DMS53 (cell line): Measurements from ENCODE around the gene PRODH.
"Not testable (repeated sequence)": the region's sequence is repeated elsewhere in the genome, so short reads cannot be mapped to it uniquely, and the experiment has no call there.

Experiments
- DNase-seq: peaks from one replicate; lab custom pipeline; 2025; lab: John Stamatoyannopoulos, UW

PRODH gene

GRCh38 chr22:18967391-18968010 is 31.4 kb upstream of the PRODH start:
- peak; percentile 72 for DNase-seq

DNA sequence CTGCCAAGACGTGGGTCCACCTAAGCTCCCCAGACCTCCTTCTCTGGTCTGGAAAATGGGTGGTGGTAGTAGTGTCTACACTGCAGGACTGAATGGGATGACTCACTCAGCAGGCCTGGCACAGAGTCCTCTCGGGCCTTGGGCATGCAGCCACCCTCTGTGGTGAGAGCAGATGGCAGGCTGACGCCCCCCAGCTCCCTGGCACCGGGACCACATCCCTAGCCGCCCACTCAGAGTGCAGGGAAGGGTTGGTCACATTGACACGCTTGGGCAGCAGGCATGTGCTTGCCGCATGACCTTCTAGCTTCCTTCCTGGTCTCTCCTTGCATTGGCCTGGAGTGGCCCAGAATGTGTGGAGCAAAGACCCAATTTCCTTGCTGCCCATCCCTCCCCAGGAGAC is 30.7 kb upstream of the PRODH start:
- no peak for DNase-seq

GRCh38 chr22:18965526-18966421 is 29.7 kb upstream of the PRODH start:
- no peak for DNase-seq

DNA sequence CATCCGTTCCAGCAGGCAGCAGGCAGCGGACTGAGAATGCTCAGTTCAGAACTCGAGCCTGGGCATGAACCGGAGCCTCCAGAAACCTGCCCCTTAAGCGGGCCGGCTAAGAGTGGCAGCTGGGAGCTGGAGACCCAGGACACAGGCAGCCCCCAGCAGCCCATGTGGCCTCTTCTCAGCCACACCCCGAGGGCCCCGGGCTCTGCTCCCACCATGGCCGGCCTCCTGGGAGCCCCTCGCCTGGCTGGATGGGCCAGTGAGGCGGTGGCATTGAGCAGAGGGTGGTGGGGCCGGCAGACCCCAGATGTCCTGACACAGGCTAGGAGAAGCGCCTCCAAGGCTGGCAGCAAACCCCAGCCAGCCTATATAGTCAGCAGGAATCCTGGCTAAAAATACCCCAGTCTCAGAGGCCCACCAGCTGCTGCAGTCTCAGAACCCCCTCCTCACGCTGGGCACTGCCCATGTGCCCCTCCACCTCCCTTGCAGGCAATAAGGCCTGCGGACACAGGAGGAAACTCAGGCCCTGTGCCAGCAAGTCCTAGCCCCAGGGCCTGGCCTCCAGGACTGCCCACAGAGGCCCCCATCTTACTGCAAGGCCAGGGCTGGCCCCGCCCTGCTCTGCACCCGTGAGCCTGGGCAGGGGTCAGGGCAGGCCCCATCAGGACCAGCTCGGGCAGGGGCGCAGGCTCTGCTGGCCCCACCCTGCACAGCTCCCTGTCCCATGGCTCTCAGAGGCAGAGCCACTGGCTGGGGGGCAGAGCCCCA is 28.6 kb upstream of the PRODH start:
- not testable (repeated sequence) for DNase-seq

DNA sequence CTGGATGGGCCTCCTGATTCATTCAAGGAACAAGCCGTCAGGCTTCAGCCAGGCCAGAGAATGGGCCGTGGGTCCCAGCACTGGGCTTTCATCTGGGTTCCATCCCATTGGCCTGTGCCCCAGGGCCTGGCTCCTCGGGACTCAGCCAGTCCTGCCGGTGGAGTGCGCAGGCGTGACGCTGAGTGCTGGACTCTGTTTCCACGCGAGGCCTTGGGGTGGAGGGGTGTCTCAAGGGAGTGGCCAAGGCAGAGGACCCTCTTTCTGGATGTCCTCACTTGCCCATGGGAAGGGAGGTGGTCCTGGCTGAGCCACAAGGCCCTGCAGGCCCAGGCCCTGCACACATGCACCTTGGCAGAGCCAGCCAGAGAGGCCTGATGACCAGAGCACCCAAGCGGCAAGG is 28.0 kb upstream of the PRODH start:
- not testable (repeated sequence) for DNase-seq

DNA sequence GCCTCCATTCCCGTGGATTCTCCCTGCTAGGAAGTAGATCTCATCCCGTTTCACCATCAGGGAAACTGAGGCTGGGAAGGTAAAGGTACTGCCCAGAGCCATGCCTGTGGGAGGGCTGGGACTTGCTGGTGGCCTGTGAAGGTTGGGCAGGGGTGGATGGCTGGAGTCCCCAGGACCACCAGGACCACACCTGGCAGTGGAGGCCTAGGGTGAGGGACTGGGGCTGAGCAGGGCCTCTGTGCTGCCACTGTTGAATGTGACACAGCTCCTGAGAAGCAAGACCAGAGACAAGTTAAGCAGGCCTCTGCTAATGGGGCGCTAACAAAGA is 26.2 kb upstream of the PRODH start:
- no peak for DNase-seq

- DNase-seq: not testable (repeated sequence)
Measured at GRCh38 chr22:18961632-18962307, 25.7 kb upstream of the PRODH start.

- not testable (repeated sequence) for DNase-seq
Measured at GRCh38 chr22:18961201-18961600, 25.1 kb upstream of the PRODH start.

GRCh38 chr22:18960166-18960820 is 24.2 kb upstream of the PRODH start:
- not testable (repeated sequence) for DNase-seq

DNA sequence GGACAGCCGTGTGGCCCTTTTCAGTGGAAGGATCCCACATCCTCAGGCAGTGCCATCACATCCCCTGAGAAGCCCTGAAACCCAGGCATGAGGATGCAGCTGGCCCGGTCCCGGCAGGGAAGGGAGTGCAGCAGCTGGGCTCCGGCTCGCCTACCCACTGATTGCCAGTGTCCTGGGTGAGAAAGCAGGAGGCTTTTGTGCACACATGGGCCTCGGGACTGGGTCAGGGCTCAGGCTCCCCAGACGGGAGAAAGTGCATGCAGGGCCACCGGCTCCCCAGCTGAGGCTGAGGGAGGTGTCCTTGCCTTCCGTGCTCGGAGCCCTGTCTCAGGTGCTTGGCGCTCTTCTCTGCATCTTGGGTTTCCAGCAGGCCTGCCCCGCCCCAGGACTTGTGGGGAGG is 23.6 kb upstream of the PRODH start:
- not testable (repeated sequence) for DNase-seq

- DNase-seq: not testable (repeated sequence)
Measured at GRCh38 chr22:18959266-18959665, 23.2 kb upstream of the PRODH start.

DNA sequence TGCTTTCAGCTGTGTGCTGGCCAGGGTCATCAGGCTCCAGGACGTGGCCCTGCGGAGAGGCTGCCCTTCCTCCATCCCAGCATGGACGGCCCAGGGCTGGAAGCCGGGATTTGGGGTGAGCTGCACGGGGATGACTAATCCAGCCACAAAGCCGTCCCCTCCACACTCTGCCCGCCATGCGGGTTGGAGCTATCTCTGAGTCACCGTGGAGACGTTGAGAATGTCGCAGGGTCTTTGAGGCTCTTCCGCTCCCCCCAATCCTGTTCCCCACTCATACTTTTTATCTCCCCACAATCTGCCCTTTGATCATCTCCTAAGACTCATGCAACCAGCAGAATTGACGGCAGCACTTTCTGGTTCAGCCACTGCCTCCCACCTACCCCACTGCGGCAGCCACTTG is 22.6 kb upstream of the PRODH start:
- DNase-seq: not testable (repeated sequence)

DNA sequence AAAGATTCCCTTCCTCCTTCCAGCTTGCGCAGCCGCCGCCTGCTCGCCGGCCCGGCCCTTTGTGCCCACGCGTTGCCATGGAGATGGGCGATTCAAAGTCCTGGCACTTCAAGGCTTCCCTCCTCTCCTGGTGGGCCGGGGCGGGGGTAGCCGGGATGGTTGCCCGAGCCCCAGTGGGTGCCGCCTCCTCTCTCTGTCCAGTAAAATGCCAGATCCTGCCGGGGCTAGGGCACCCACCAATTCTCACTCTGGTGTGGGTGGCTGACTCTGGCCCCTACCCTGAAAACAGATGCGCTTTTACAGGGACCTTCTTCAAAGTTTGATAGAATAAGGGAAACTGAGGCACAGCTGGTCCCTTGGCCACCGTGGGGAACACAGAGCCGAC is 22.2 kb upstream of the PRODH start:
- DNase-seq: peak; percentile 47

- not testable (repeated sequence) for DNase-seq
Measured at GRCh38 chr22:18957621-18958320, 21.7 kb upstream of the PRODH start.

- DNase-seq: not testable (repeated sequence)
Measured at GRCh38 chr22:18956956-18957355, 20.9 kb upstream of the PRODH start.

DNA sequence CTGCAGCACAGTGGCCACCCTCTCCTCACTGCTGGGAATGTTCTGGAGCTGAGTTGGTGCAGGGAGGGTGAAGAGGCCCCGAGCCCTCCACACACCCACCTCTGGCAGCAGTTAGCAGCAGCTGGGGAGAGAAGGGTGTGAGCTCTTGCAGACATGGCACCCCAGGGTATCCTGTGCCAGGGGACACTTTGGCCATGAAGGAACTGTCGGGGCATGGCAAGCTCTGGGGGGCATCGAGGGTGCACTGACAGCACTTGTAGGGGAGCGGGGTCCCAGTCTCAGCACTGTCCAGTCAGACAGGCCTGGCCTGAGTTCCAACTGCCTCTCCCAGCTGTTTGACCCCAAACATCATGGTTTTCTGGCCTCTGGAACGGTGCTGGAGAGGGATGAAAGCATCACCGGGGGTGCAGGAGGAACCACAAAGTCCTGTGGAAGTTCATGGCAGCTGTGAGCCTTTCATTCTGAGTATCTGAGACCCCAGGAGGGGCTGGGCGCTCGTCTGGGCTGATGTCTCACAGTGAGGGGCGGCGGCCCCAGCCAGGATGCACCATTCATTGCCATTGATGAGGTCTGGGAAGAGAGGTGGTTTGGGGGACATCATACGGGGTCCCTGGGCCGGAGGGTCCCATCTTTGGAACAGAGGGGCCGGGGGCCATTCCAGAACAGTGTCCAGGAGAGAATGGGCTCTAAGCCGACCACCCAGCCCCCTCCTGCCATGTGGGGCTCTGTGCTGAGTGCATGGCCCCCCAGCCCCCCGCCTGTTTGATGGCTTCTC is 20.2 kb upstream of the PRODH start:
- DNase-seq: not testable (repeated sequence)

GRCh38 chr22:18955696-18956095 is 19.6 kb upstream of the PRODH start:
- DNase-seq: no peak

GRCh38 chr22:18954990-18955571 is 19.0 kb upstream of the PRODH start:
- DNase-seq: no peak

GRCh38 chr22:18954303-18954989 is 18.4 kb upstream of the PRODH start:
- peak; percentile 43 for DNase-seq
